ENCODE measurements around the gene FIZ1. TPM values are rescaled to one million over a fixed set of nuclear protein-coding genes. Genes with fewer than 3 reads are reported as not detected.

Gene FIZ1
- total RNA-seq, 2 experiments from 2014 or later = 6.0 to 17.1 TPM

- CTCF ChIA-PET (ENCODE audit: unreplicated experiment) = interaction anchor here (0.6 kb wide), 1 partner anchor 12 kb away, joined by 4 read pairs; no protein-coding TSS in a partner anchor
- H3K79me2 ChIP-seq (ENCODE audit: insufficient read depth, low read depth, low read length) = peaks cover 54% of the 10 kb centered on the region
Observed at GRCh38 chr19:55640577-55641425, 41.5 kb upstream of the FIZ1 start, which contains the start of gene ZNF580. ZNF580 (plus strand) TSS chr19:55641002; CDS start chr19:55642509, 1,507 bp downstream.

GRCh38 chr19:55640043-55640576 lies 40.8 kb upstream of the FIZ1 start:
- H3K27ac ChIP-seq (ENCODE audit: low read depth, low read length, poor library complexity, severe bottlenecking) = peak overlapping the region; percentile 86
- H3K9me2 ChIP-seq (ENCODE audit: insufficient read depth, low read length) = no peaks in the 10 kb centered on the region
- intact Hi-C loops (cut with micrococcal nuclease; ENCODE audit: unreplicated experiment) = loop anchor here (5.0 kb wide), 1 partner anchor 502 kb away; the partner anchor contains the start of gene ZNF444
- TF ChIP-seq CTCF (conservative IDR thresholded peaks at IDR 0.05; ENCODE audit: low read length) = peak; percentile 10; the same call in 1 of the 2 replicates
- TF ChIP-seq EZH2phosphoT487 (IDR thresholded peaks at IDR 0.05; ENCODE audit: borderline replicate concordance, low read depth, low read length) = no peak
- peaks cover 54% of the 10 kb centered on the region for H3K79me2 ChIP-seq (ENCODE audit: insufficient read depth, low read depth, low read length)
- H3K4me3 ChIP-seq (ENCODE audit: low read depth, low read length, poor library complexity, severe bottlenecking) = peak overlapping the region; percentile 98
- H2AFZ ChIP-seq (ENCODE audit: low read length) = no peak overlapping the region
- peak; percentile 41 for DNase-seq (ENCODE audit: low spot score)
- H3K36me3 ChIP-seq (ENCODE audit: insufficient read depth, low read length) = peaks cover 21% of the 10 kb centered on the region
- BruUV-seq (replicated peaks) = no TSS peak
- peaks cover 58% of the 10 kb centered on the region for H3K4me1 ChIP-seq (ENCODE audit: insufficient read depth, low read length, poor library complexity, severe bottlenecking)
- H4K20me1 ChIP-seq (ENCODE audit: insufficient read depth, low read length) = no peaks in the 10 kb centered on the region
- peak overlapping the region; percentile 89 for H3K4me2 ChIP-seq (ENCODE audit: low read length)
- H3K9me3 ChIP-seq (ENCODE audit: low read length) = no peaks in the 10 kb centered on the region
- POLR2A ChIA-PET = no interaction called here
- CTCF ChIA-PET (ENCODE audit: unreplicated experiment) = no interaction called here

More at GRCh38 chr19:55640577-55641425, 41.5 kb upstream of the FIZ1 start, which contains the start of gene ZNF580:
- peak; percentile 75 for DNase-seq (ENCODE audit: low spot score)
- TF ChIP-seq CTCF (conservative IDR thresholded peaks at IDR 0.05; ENCODE audit: low read length) = no peak
- TF ChIP-seq EZH2phosphoT487 (IDR thresholded peaks at IDR 0.05; ENCODE audit: borderline replicate concordance, low read depth, low read length) = no peak
- H3K27ac ChIP-seq (ENCODE audit: low read depth, low read length, poor library complexity, severe bottlenecking) = peak within 1 kb of the TSS; percentile 86
- intact Hi-C loops (cut with micrococcal nuclease; ENCODE audit: unreplicated experiment) = loop anchor here (5.0 kb wide), 1 partner anchor 502 kb away; the partner anchor contains the start of gene ZNF444
- no peak within 1 kb of the TSS for H2AFZ ChIP-seq (ENCODE audit: low read length)
- no TSS peak for BruUV-seq (replicated peaks)
- peak within 1 kb of the TSS; percentile 89 for H3K4me2 ChIP-seq (ENCODE audit: low read length)
- H3K4me1 ChIP-seq (ENCODE audit: insufficient read depth, low read length, poor library complexity, severe bottlenecking) = peaks cover 60% of the 10 kb centered on the region
- no peaks in the 10 kb centered on the region for H3K9me2 ChIP-seq (ENCODE audit: insufficient read depth, low read length)
- peaks cover 28% of the 10 kb centered on the region for H3K36me3 ChIP-seq (ENCODE audit: insufficient read depth, low read length)
- POLR2A ChIA-PET = no interaction called here
- no peaks in the 10 kb centered on the region for H3K9me3 ChIP-seq (ENCODE audit: low read length)
- no peaks in the 10 kb centered on the region for H4K20me1 ChIP-seq (ENCODE audit: insufficient read depth, low read length)
- peak within 1 kb of the TSS; percentile 98 for H3K4me3 ChIP-seq (ENCODE audit: low read depth, low read length, poor library complexity, severe bottlenecking)
